ENCODE data around the gene RARS2.
"Not testable (repeated sequence)": the region's sequence is repeated elsewhere in the genome, so short reads cannot be mapped to it uniquely, and the experiment has no call there.

RARS2 gene

GRCh38 chr6:87589693-87590416, at the start of gene RARS2, which contains the start of gene ORC3:
Gene RARS2 (minus strand): TSS chr6:87589987. CDS start chr6:87589957, 30 bp downstream.
Gene ORC3 (plus strand): TSS chr6:87590135. CDS start chr6:87590169, 34 bp downstream.
- peak; percentile 98 for DNase-seq

- no peak for DNase-seq
Measured at GRCh38 chr6:87639373-87639772, 49.6 kb upstream of the RARS2 start.

- no peak for DNase-seq
Measured at GRCh38 chr6:87637106-87637505, 47.3 kb upstream of the RARS2 start.

- DNase-seq = no peak
Measured at GRCh38 chr6:87636315-87636714, 46.5 kb upstream of the RARS2 start.

GRCh38 chr6:87633851-87634250, 44.1 kb upstream of the RARS2 start:
- DNase-seq = no peak

GRCh38 chr6:87630746-87631145, 41.0 kb upstream of the RARS2 start:
- DNase-seq = no peak

GRCh38 chr6:87628881-87629280, 39.1 kb upstream of the RARS2 start:
- no peak for DNase-seq

- no peak for DNase-seq
Measured at GRCh38 chr6:87628424-87628823, 38.6 kb upstream of the RARS2 start.

GRCh38 chr6:87623248-87623647, 33.5 kb upstream of the RARS2 start:
- no peak for DNase-seq

- no peak for DNase-seq
Measured at GRCh38 chr6:87618531-87618930, 28.7 kb upstream of the RARS2 start.

- DNase-seq = no peak
Measured at GRCh38 chr6:87617405-87617804, 27.6 kb upstream of the RARS2 start.

- not testable (repeated sequence) for DNase-seq
Measured at GRCh38 chr6:87613018-87613417, 23.2 kb upstream of the RARS2 start.

- DNase-seq = no peak
Measured at GRCh38 chr6:87608802-87609201, 19.0 kb upstream of the RARS2 start.

GRCh38 chr6:87606199-87606598, 16.4 kb upstream of the RARS2 start:
- no peak for DNase-seq

GRCh38 chr6:87600576-87600975, 10.8 kb upstream of the RARS2 start:
- no peak for DNase-seq

- peak; percentile 36 for DNase-seq
Measured at GRCh38 chr6:87590990-87591389, 1.2 kb upstream of the RARS2 start.

GRCh38 chr6:87590417-87590880, 662 bp upstream of the RARS2 start:
- DNase-seq = no peak

- no peak for DNase-seq
Measured at GRCh38 chr6:87588756-87589407, 905 bp downstream of the RARS2 start.

- DNase-seq = no peak
Measured at GRCh38 chr6:87586371-87587077, 3.3 kb downstream of the RARS2 start.

GRCh38 chr6:87583822-87584221, 6.0 kb downstream of the RARS2 start:
- DNase-seq = no peak

GRCh38 chr6:87575423-87575822, 14.4 kb downstream of the RARS2 start:
- no peak for DNase-seq

- no peak for DNase-seq
Measured at GRCh38 chr6:87574237-87574804, 15.5 kb downstream of the RARS2 start.

- no peak for DNase-seq
Measured at GRCh38 chr6:87573307-87574024, 16.3 kb downstream of the RARS2 start.
